Measurements from ENCODE around the gene RXRG.

DNA sequence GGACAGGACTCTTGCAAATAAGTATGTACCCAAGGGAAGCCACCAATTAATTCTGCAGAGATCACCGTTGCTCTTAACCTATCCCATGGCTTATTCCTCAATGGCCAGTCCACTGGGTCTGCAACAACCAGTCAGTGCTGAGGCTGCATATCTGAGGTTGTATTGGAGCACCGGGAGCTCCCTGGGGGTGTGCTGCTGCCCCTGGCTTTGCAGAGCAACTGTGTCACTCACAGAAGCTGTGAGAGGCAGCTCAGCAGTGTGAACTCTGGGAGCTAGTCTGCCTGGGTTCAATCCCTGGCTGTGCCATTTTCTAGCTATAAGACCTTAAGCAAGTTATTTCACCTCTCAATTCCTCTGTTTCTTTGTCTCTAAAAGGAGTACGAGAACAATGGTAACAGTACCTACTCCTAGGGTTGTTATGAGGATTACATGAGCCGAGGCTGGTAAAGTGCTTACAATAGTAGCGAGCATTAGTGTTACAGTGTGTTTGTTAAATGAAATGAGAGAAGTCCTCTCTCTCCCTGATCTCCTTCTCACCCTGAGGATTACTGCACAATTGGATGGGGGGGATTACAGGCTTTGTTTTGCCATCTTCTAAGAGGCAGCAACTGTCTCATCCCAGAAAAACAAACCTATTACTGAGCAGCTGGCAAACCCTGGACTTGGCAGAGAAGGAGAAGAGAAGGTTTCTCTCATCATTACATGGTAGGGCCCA is 3.6 kb downstream of the RXRG start:
- no peak for TF ChIP-seq POLR2A (IDR thresholded peaks at IDR 0.05)
- TF ChIP-seq, protein P1, sequence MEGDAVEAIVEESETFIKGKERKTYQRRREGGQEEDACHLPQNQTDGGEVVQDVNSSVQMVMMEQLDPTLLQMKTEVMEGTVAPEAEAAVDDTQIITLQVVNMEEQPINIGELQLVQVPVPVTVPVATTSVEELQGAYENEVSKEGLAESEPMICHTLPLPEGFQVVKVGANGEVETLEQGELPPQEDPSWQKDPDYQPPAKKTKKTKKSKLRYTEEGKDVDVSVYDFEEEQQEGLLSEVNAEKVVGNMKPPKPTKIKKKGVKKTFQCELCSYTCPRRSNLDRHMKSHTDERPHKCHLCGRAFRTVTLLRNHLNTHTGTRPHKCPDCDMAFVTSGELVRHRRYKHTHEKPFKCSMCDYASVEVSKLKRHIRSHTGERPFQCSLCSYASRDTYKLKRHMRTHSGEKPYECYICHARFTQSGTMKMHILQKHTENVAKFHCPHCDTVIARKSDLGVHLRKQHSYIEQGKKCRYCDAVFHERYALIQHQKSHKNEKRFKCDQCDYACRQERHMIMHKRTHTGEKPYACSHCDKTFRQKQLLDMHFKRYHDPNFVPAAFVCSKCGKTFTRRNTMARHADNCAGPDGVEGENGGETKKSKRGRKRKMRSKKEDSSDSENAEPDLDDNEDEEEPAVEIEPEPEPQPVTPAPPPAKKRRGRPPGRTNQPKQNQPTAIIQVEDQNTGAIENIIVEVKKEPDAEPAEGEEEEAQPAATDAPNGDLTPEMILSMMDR (IDR thresholded peaks at IDR 0.05) = no peak
